GM12878 (cell line): ENCODE measurements around the gene PRSS12. TPM values are rescaled to one million over a fixed set of nuclear protein-coding genes. Genes with fewer than 3 reads are reported as not detected.

ENCODE experiments used
- ATAC-seq: fragments of 200-7000 bp; cut with Tn5 transposase; 3 replicates; pipeline ENCODE4 v1.9.1; 2020; ENCODE audit warnings: mild to moderate bottlenecking, moderate library complexity
- BruUV-seq: library from RNA; stranded (reverse); fragments of 400-500 nt; replicated peaks from 2 replicates; lab custom pipeline; 2021; lab: Mats Ljungman, UMichigan
- CTCF ChIA-PET: fragments of 300-600 bp; sonication (Branson Sonifier 250); formaldehyde crosslinking; extraction: SDS; loops from one replicate; lab custom pipeline; 2021; ENCODE audit warnings: inconsistent platforms; lab: Yijun Ruan, JAX
- POLR2A ChIA-PET: fragments of 350-600 bp; formaldehyde crosslinking; extraction: SDS; loops from one replicate; lab custom pipeline; 2021; ENCODE audit warnings: inconsistent platforms; lab: Charles Lee
- RAD21 ChIA-PET: fragments of 300-600 bp; sonication (Branson Sonifier 250); formaldehyde crosslinking; loops from one replicate; lab custom pipeline; 2023; ENCODE audit warnings: antibody characterized with exemption; ENCODE audit not compliant: unreplicated experiment; lab: Charles Lee
- SMC1A ChIA-PET: fragments of 300-600 bp; sonication (Branson Sonifier 250); formaldehyde crosslinking; loops from one replicate; lab custom pipeline; 2023; ENCODE audit not compliant: unreplicated experiment, uncharacterized antibody; lab: Charles Lee
- DNase-seq: peaks from one replicate; pipeline ENCODE4 v3.0.0-alpha.2; 2011; ENCODE audit warnings: low read depth, low spot score
- FAIRE-seq: peaks from 3 replicates; lab custom pipeline; 2011; peaks lifted over from hg19 to GRCh38; lab: Jason Lieb, UNC
- H2AFZ ChIP-seq: 2 replicates; pipeline ENCODE4 v1.6.0; 2011; ENCODE audit warnings: low read depth, low read length, control low read depth; ENCODE audit not compliant: control insufficient read depth
- H3K27ac ChIP-seq: 2 replicates; pipeline ENCODE4 v1.5.1; 2011; ENCODE audit warnings: control low read depth; ENCODE audit not compliant: control insufficient read depth, insufficient read depth
- H3K27me3 ChIP-seq, 2 experiments: replicated peaks in 1 of 2; 2 replicates each; pipeline versions ENCODE4 v1.6.0 to v1.6.1; 2011; ENCODE audit warnings: low read length in 1 of 2; ENCODE audit not compliant: control insufficient read depth in 2 of 2, insufficient read depth in 2 of 2
- H3K36me3 ChIP-seq, 2 experiments: 2 replicates each; pipeline ENCODE4 v1.5.1; 2011; ENCODE audit warnings: low read length in 1 of 2; ENCODE audit not compliant: control insufficient read depth in 2 of 2, insufficient read depth in 2 of 2
- H3K4me1 ChIP-seq: 2 replicates; pipeline ENCODE4 v1.6.1; 2011; ENCODE audit warnings: mild to moderate bottlenecking, low read length, moderate library complexity, mixed read lengths; ENCODE audit not compliant: control insufficient read depth, insufficient read depth
- H3K4me2 ChIP-seq: 2 replicates; pipeline ENCODE4 v1.6.0; 2011; ENCODE audit warnings: control low read depth; ENCODE audit not compliant: control insufficient read depth, insufficient read depth
- H3K4me3 ChIP-seq: fragments of 200-600 bp; sonication (generic); 2 replicates; pipeline ENCODE4 v1.5.1; 2016
- H3K79me2 ChIP-seq: 2 replicates; pipeline ENCODE4 v1.6.0; 2011; ENCODE audit warnings: low read length; ENCODE audit not compliant: control insufficient read depth, insufficient read depth
- H3K9ac ChIP-seq: 2 replicates; pipeline ENCODE4 v1.8.0; 2011; ENCODE audit warnings: low read length, control low read depth, mixed read lengths; ENCODE audit not compliant: control insufficient read depth, insufficient read depth
- H3K9me3 ChIP-seq: replicated peaks from 3 replicates; pipeline ENCODE4 v1.5.1; 2011; ENCODE audit warnings: mild to moderate bottlenecking, low read length; ENCODE audit not compliant: control insufficient read depth, insufficient read depth
- H4K20me1 ChIP-seq: 2 replicates; pipeline ENCODE4 v1.6.0; 2011; ENCODE audit not compliant: control insufficient read depth, insufficient read depth
- ASH2L ChIP-seq: fragments of 300-600, 200-600 bp; sonication (generic); IDR thresholded peaks from 2 replicates; pipeline ENCODE4 v1.6.1; 2017; ENCODE audit warnings: low read depth, mild to moderate bottlenecking, borderline replicate concordance
- BCL3 ChIP-seq: IDR thresholded peaks from 2 replicates; pipeline ENCODE4 v1.6.1; 2011; ENCODE audit warnings: borderline replicate concordance, low read depth, mild to moderate bottlenecking, moderate library complexity, low read length; ENCODE audit not compliant: insufficient read depth, poor library complexity, severe bottlenecking
- CHD4 ChIP-seq: fragments of 200-600 bp; sonication (generic); IDR thresholded peaks from 2 replicates; pipeline ENCODE4 v1.6.1; 2016; ENCODE audit warnings: mild to moderate bottlenecking
- CREM ChIP-seq: IDR thresholded peaks from 2 replicates; pipeline ENCODE4 v1.6.1; 2014; ENCODE audit warnings: antibody characterized with exemption, low read depth
- HCFC1 ChIP-seq: fragments of 150-350 bp; IDR thresholded peaks from 2 replicates; pipeline ENCODE4 v1.6.1; 2014; ENCODE audit warnings: low read length
- HDGF ChIP-seq: fragments of 450-650 bp; IDR thresholded peaks from 2 replicates; pipeline ENCODE4 v1.6.1; 2016; ENCODE audit warnings: antibody characterized with exemption
- IRF5 ChIP-seq: fragments of 450-650 bp; IDR thresholded peaks from 2 replicates; pipeline ENCODE4 v1.6.1; 2017; ENCODE audit warnings: borderline replicate concordance
- KDM1A ChIP-seq: fragments of 200-600 bp; sonication (generic); IDR thresholded peaks from 2 replicates; pipeline ENCODE4 v1.6.1; 2016; ENCODE audit warnings: borderline replicate concordance
- PRDM15 ChIP-seq: fragments of 450-650 bp; formaldehyde crosslinking; IDR thresholded peaks from 2 replicates; pipeline ENCODE4 v1.4.0; 2020; ENCODE audit warnings: mild to moderate bottlenecking, moderate library complexity
- RFX5 ChIP-seq: IDR thresholded peaks from 2 replicates; pipeline ENCODE4 v1.6.1; 2011; ENCODE audit warnings: low read depth, low read length, improper control_type of control experiment
- YBX1 ChIP-seq: fragments of 450-650 bp; IDR thresholded peaks from 2 replicates; pipeline ENCODE4 v1.6.1; 2016; ENCODE audit warnings: antibody characterized with exemption
- WGBS: methylation state at CpG from one replicate; pipeline ENCODE4 v1.1.6; 2016; ENCODE audit warnings: low lambda C conversion rate; ENCODE audit not compliant: insufficient replicate concordance, insufficient coverage; ENCODE audit errors: missing lambda C conversion rate; 5-methylcytosine and 5-hydroxymethylcytosine counted together
- in situ Hi-C: fragments of 300-500 bp; cut with MboI; formaldehyde crosslinking; loops from 9 replicates; pipeline ENCODE4 v1.14.3; 2018; ENCODE audit warnings: mixed read lengths
- intact Hi-C: fragments of 100-400 bp; cut with micrococcal nuclease; formaldehyde crosslinking; loops from one replicate; pipeline ENCODE4 v1.14.2; 2022; ENCODE audit not compliant: unreplicated experiment
- polyA plus RNA-seq, 11 experiments: library from polyadenylated mRNA; depleted of rRNA in 4 of 11; unstranded in 6 of 11; stranded (reverse) in 5 of 11; fragments of >200 nt; fragmentation: Nextera tagmentation in 4 of 11; fragmentation: Illumina TruSeq in 1 of 11; extraction: Ambion mirVana in 4 of 11; extraction: Trizol in 1 of 11; gene quantifications; 1 replicate in 1 of 11; 2 replicates in 10 of 11; pipeline versions ENCODE4 v1.2.1 to v1.2.3, GENCODE V29; 2011 to 2016; ENCODE audit warnings: inconsistent platforms in 2 of 11, missing spikeins in 2 of 11, low read depth in 1 of 11
- total RNA-seq, 4 experiments: library from RNA; depleted of rRNA in 3 of 4; stranded (reverse); fragments of >200 nt in 3 of 4; fragmentation: Illumina TruSeq in 1 of 4; extraction: Trizol in 1 of 4; gene quantifications; 2 replicates each; pipeline versions ENCODE4 v1.2.1 to v1.2.3, GENCODE V29; 2013 to 2021

The PRSS12 gene
- total and polyA plus RNA-seq, 10 of the 15 experiments (the other 5 are each of a cell fraction or from before 2014, with no cell fraction given): 0.04 to 0.34 (median 0.11) TPM; not detected in 2

GRCh38 chr4:118317691-118318090 is 35.1 kb downstream of the PRSS12 start (continued):
- TF ChIP-seq PRDM15 (CRISPR knock-in tag) (no peak), RFX5 (no peak)

- H3K9ac ChIP-seq: no peak overlapping the region
- ATAC-seq: no peak
- ChIA-PET POLR2A (no interaction called here), CTCF (no interaction called here), RAD21 (no interaction called here), SMC1A (interaction anchor here (1.4 kb wide), 1 partner anchor 13 kb away, joined by 3 read pairs; no protein-coding TSS in a partner anchor)
- 0% methylated on average over 2 of the region's 2 CpGs for WGBS
- H3K36me3 ChIP-seq: no peaks in the 10 kb centered on the region
- TF ChIP-seq KDM1A: no peak
- TF ChIP-seq BCL3: no peak
- no peak for TF ChIP-seq HCFC1
- TF ChIP-seq YBX1: no peak
- TF ChIP-seq HDGF: no peak
- no peak for TF ChIP-seq ASH2L
- no peak for TF ChIP-seq CHD4
- TF ChIP-seq CREM: no peak
- no peak for TF ChIP-seq IRF5
- no peak overlapping the region for H3K4me3 ChIP-seq
- no peaks in the 10 kb centered on the region for H3K27me3 ChIP-seq
- H3K79me2 ChIP-seq: no peaks in the 10 kb centered on the region
- in situ Hi-C loops: no loop called here
- H3K4me1 ChIP-seq: no peaks in the 10 kb centered on the region
- H2AFZ ChIP-seq: no peak overlapping the region
- no peak overlapping the region for H3K27ac ChIP-seq
- no peak for FAIRE-seq
- no peaks in the 10 kb centered on the region for H3K9me3 ChIP-seq
- no TSS peak for BruUV-seq
- H4K20me1 ChIP-seq: no peaks in the 10 kb centered on the region
- intact Hi-C loops: no loop called here
- no peak overlapping the region for H3K4me2 ChIP-seq
- DNase-seq: no peak
Measured at GRCh38 chr4:118314221-118314620, 38.6 kb downstream of the PRSS12 start.
